Upper lobe of left lung (tissue), 6 donors: ENCODE measurements around the gene CLTB. TPM values are rescaled to one million over a fixed set of nuclear protein-coding genes. Genes with fewer than 3 reads are reported as not detected.

Source experiments
- ATAC-seq, 2 donors: fragments of 200-7000 bp; cut with Tn5 transposase; one replicate each; pipeline ENCODE4 v1.9.1; 2022; ENCODE audit warnings: mild to moderate bottlenecking in 2 of 2, moderate library complexity in 2 of 2; ENCODE audit not compliant: low FRiP score in 2 of 2
- DNase-seq, 2 donors: peaks; one replicate each; pipeline ENCODE4 v3.0.0-alpha.2; 2019 to 2020
- H3K27ac ChIP-seq, 4 donors: fragments of 200-600 bp; sonication (generic); one replicate each; pipeline ENCODE4 v1.5.1; 2016 to 2019
- H3K27me3 ChIP-seq, 4 donors: fragments of 200-600 bp; sonication (generic); one replicate each; pipeline ENCODE4 v1.5.1; 2017 to 2019
- H3K36me3 ChIP-seq, 4 donors: fragments of 200-600 bp; sonication (generic); one replicate each; pipeline ENCODE4 v1.5.1; 2016 to 2019
- H3K4me1 ChIP-seq, 4 donors: fragments of 200-600 bp; sonication (generic); one replicate each; pipeline ENCODE4 v1.5.1; 2018 to 2019
- H3K4me3 ChIP-seq, 4 donors: fragments of 200-600 bp; sonication (generic); one replicate each; pipeline ENCODE4 v1.5.1; 2017 to 2019; ENCODE audit warnings: mild to moderate bottlenecking in 2 of 4, moderate library complexity in 1 of 4
- H3K9me3 ChIP-seq, 4 donors: fragments of 200-600 bp; sonication (generic); one replicate each; pipeline ENCODE4 v1.5.1; 2018 to 2019
- CTCF ChIP-seq, 6 experiments: fragments of 450-650 bp in 4 of 6; fragments of 200-600 bp in 2 of 6; sonication (generic) in 2 of 6; IDR thresholded peaks; one replicate each; pipeline ENCODE4 v1.5.1; 2016 to 2019; ENCODE audit warnings: antibody characterized with exemption in 6 of 6
- EP300 ChIP-seq, 4 donors: sonication (generic); formaldehyde crosslinking; IDR thresholded peaks; one replicate each; pipeline ENCODE4 v1.5.1; 2017; ENCODE audit warnings: antibody characterized with exemption in 4 of 4, control low read depth in 2 of 4
- POLR2A ChIP-seq, 4 donors: fragments of 450-650 bp; IDR thresholded peaks; one replicate each; pipeline ENCODE4 v1.5.1; 2016 to 2017; ENCODE audit warnings: antibody characterized with exemption in 4 of 4, mild to moderate bottlenecking in 2 of 4
- POLR2AphosphoS5 ChIP-seq, 2 donors: sonication (generic); formaldehyde crosslinking; IDR thresholded peaks; one replicate each; pipeline ENCODE4 v1.5.1; 2017; ENCODE audit warnings: antibody characterized with exemption in 2 of 2
- WGBS, 2 donors: methylation state at CpG; one replicate each; pipeline ENCODE4 v1.1.5; 2017 to 2018; 5-methylcytosine and 5-hydroxymethylcytosine counted together
- total RNA-seq, 6 donors: library from RNA; depleted of rRNA in 4 of 6; stranded (reverse); fragments of >200 nt in 4 of 6; gene quantifications; one replicate each; pipeline versions ENCODE4 v1.1.0 to v1.2.1, GENCODE V29; 2016 to 2021
- donor health status: DM: no; HTN: no; CAD: no; lungs with moderate emphysema.
- donor health status: DM: no; HTN: yes; CAD: no; lungs with severe emphysema.

CLTB gene
- total RNA-seq, 6 donors from 2014 or later, result 54.5 to 187 (median 109) TPM

- peaks cover 0 to 2% (median 0%) of the 10 kb centered on the region in 4 donors for H3K4me1 ChIP-seq
- no peak for DNase-seq
- peaks cover 0 to 20% (median 3%) of the 10 kb centered on the region in 4 donors for H3K36me3 ChIP-seq
- TF ChIP-seq EP300 (IDR thresholded peaks at IDR 0.05), result no peak
- TF ChIP-seq CTCF (IDR thresholded peaks at IDR 0.05), result no peak
- TF ChIP-seq POLR2AphosphoS5 (IDR thresholded peaks at IDR 0.05), result no peak
- no peak for TF ChIP-seq POLR2A (IDR thresholded peaks at IDR 0.05)
- no peak overlapping the region for H3K4me3 ChIP-seq
- no peak overlapping the region for H3K27ac ChIP-seq
- no peaks in the 10 kb centered on the region for H3K9me3 ChIP-seq
- WGBS, 2 donors, result 65 to 68% methylated on average over 7 of the region's 7 CpGs
- no peaks in the 10 kb centered on the region for H3K27me3 ChIP-seq
- peak in 1 of 2 donors; percentile 64 for ATAC-seq
Measured at GRCh38 chr5:176373100-176373818, 43.1 kb downstream of the CLTB start.

GRCh38 chr5:176371621-176372539 lies 44.5 kb downstream of the CLTB start:
- Histone ChIP-seq H3K9me3 (no peaks in the 10 kb centered on the region), H3K4me3 (no peak overlapping the region), H3K4me1 (peaks cover 0 to 2% (median 0%) of the 10 kb centered on the region in 4 donors), H3K27ac (peak overlapping the region in 1 of 4 donors; percentile 8), H3K27me3 (no peaks in the 10 kb centered on the region), H3K36me3 (peaks cover 0 to 20% (median 3%) of the 10 kb centered on the region in 4 donors)
- no peak for TF ChIP-seq EP300 (IDR thresholded peaks at IDR 0.05)
- TF ChIP-seq POLR2AphosphoS5 (IDR thresholded peaks at IDR 0.05), result no peak
- no peak for TF ChIP-seq POLR2A (IDR thresholded peaks at IDR 0.05)
- no peak for TF ChIP-seq CTCF (IDR thresholded peaks at IDR 0.05)
- ATAC-seq, result peak in 1 of 2 donors; percentile 5
- 90 to 94% methylated on average over 12 to 13 of the region's 13 CpGs for WGBS, 2 donors
- peak in 1 of 2 donors; percentile 24 for DNase-seq

GRCh38 chr5:176369934-176370711 lies 46.2 kb downstream of the CLTB start:
- 89% methylated on average over 8 of the region's 8 CpGs for WGBS, 2 donors
- peaks cover 7 to 13% (median 12%) of the 10 kb centered on the region in 4 donors for H3K4me1 ChIP-seq
- H3K27ac ChIP-seq, result no peak overlapping the region
- H3K9me3 ChIP-seq, result no peaks in the 10 kb centered on the region
- TF ChIP-seq CTCF (IDR thresholded peaks at IDR 0.05) (no peak), EP300 (IDR thresholded peaks at IDR 0.05) (no peak), POLR2A (IDR thresholded peaks at IDR 0.05) (no peak), POLR2AphosphoS5 (IDR thresholded peaks at IDR 0.05) (no peak)
- H3K27me3 ChIP-seq, result peaks cover 0 to 6% (median 0%) of the 10 kb centered on the region in 4 donors
- peaks cover 0 to 20% (median 3%) of the 10 kb centered on the region in 4 donors for H3K36me3 ChIP-seq
- DNase-seq (no peak), ATAC-seq (no peak)
- H3K4me3 ChIP-seq, result no peak overlapping the region

DNA sequence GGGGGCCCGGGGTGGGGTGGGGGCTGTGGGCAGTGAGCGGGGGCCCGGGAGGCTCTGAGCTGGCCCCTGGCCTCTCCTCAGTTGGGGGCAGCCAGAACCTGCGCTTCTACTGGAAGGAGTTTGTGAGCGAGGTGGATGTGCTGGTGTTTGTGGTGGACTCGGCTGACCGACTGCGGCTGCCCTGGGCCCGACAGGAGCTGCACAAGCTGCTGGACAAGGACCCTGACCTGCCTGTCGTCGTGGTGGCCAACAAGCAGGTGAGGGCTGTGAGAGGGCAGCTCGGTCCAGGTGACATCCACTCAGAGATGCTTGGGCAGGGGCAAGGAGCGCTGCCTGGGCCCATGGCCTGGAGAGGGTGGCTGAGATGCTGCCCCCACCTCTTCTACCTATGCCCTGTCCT lies 47.6 kb downstream of the CLTB start:
- DNase-seq (peak in 1 of 2 donors; percentile 67), ATAC-seq (no peak)
- Histone ChIP-seq H3K27ac (no peak overlapping the region), H3K4me1 (peaks cover 11 to 20% (median 16%) of the 10 kb centered on the region in 4 donors), H3K27me3 (peaks cover 0 to 6% (median 0%) of the 10 kb centered on the region in 4 donors), H3K9me3 (no peaks in the 10 kb centered on the region), H3K36me3 (peaks cover 0 to 20% (median 3%) of the 10 kb centered on the region in 4 donors), H3K4me3 (no peak overlapping the region)
- TF ChIP-seq CTCF (IDR thresholded peaks at IDR 0.05), result no peak
- 93 to 98% methylated on average over 8 to 13 of the region's 13 CpGs for WGBS, 2 donors
